Measurements from ENCODE around the gene FHOD1. TPM values are rescaled to one million over a fixed set of nuclear protein-coding genes. Genes with fewer than 3 reads are reported as not detected.

FHOD1 gene
- total RNA-seq (2014; rRNA removed; shearing (Covaris generic)), result 16.0 and 16.5 TPM in 2 replicates
- 44.1 and 55.0 TPM in 2 replicates for total RNA-seq (2022)
- percentile 45 among the genes with signal in this experiment for Bru-seq, nascent RNA
- BruChase-seq, experiment 1, labeled RNA remaining after a 6-hour chase, result percentile 60 among the genes with signal in this experiment
- percentile 52 among the genes with signal in this experiment for BruChase-seq, experiment 2, labeled RNA remaining after a 2-hour chase
- long read RNA-seq, transcript FHOD1-201 (22 exons, 3,990 nt), result major isoform, 18 of 44 reads
- long read RNA-seq, partial matches to known transcripts, result 11 of 44 reads
- long read RNA-seq, other reads (novel, unspliced or antisense), result 15 of 44 reads

DNA sequence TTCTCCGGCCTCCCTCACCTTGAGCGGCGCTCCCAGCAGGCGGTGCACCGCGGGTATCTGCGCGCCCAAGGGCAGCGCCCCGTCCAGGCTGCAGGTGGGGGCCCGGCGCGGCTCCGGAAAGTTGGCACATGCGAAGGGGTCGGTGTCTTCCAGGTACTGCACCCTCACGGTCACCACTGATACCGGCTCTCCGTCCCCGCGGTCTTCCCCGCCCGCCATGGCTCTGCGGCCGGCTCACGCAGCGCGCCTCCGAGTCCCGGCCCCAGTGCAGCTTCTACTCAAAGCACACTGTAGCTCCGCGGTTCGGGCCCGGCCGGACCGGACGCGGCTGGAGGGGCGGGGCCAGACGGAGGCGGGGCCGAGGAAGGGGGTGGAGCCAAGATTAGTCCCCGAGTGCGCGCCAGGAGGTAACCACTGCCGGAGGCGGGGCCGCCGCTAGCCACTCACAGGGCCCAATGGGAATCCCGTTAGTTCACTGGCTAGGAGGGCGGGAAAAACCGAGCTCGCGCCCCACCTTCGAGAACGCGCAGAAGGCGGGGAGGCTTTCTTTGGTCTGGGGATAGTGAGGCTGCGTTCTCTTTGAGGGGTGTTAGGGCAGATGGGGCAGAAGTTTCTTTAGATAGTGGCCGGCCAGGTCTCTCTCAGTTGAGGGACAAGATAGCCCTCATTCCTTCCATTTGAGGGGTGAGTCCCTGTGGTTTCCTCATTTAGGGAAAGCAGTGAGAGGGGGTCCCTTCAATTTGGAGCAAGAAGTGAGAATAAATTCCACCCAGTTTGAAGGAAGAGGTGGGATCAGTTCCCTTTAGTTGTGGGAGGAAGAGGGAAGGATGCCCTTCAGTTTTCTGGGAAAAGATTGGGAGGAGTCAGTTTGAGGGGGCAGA, at the start of gene FHOD1:
Gene FHOD1, minus strand, starts transcription at position 290 of the 881 bp plus-strand sequence. Its CDS starts 71 bp downstream, at position 219.
- H2AFZ ChIP-seq (ENCODE audit: low read length), result peak within 1 kb of the TSS; percentile 73; the same call in 1 of the 2 replicates
- no peak for TF ChIP-seq EZH2phosphoT487 (IDR thresholded peaks at IDR 0.05; ENCODE audit: borderline replicate concordance, low read depth, low read length)
- TF ChIP-seq, protein P1, sequence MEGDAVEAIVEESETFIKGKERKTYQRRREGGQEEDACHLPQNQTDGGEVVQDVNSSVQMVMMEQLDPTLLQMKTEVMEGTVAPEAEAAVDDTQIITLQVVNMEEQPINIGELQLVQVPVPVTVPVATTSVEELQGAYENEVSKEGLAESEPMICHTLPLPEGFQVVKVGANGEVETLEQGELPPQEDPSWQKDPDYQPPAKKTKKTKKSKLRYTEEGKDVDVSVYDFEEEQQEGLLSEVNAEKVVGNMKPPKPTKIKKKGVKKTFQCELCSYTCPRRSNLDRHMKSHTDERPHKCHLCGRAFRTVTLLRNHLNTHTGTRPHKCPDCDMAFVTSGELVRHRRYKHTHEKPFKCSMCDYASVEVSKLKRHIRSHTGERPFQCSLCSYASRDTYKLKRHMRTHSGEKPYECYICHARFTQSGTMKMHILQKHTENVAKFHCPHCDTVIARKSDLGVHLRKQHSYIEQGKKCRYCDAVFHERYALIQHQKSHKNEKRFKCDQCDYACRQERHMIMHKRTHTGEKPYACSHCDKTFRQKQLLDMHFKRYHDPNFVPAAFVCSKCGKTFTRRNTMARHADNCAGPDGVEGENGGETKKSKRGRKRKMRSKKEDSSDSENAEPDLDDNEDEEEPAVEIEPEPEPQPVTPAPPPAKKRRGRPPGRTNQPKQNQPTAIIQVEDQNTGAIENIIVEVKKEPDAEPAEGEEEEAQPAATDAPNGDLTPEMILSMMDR (conservative IDR thresholded peaks at IDR 0.05; ENCODE audit: low read length), result 0 out of 2 replicates have a peak, but pooled peaks have one; percentile 8
- H3K9me3 ChIP-seq (ENCODE audit: low read length), result no peaks in the 10 kb centered on the region
- H3K4me1 ChIP-seq (ENCODE audit: insufficient read depth, low read length, poor library complexity, severe bottlenecking), result peaks cover 47% of the 10 kb centered on the region
- H3K79me2 ChIP-seq (ENCODE audit: insufficient read depth, low read depth, low read length), result no peaks in the 10 kb centered on the region; the same call in 1 of the 2 replicates
- peak within 1 kb of the TSS; percentile 94 for H3K4me2 ChIP-seq (ENCODE audit: low read length)
- peak; percentile 98 for DNase-seq (ENCODE audit: low spot score)
- no TSS peak for BruUV-seq (replicated peaks)
- H3K4me3 ChIP-seq (ENCODE audit: low read depth, low read length, poor library complexity, severe bottlenecking), result peak within 1 kb of the TSS; percentile 86
- no peaks in the 10 kb centered on the region for H3K9me2 ChIP-seq (ENCODE audit: insufficient read depth, low read length)
- intact Hi-C loops (cut with micrococcal nuclease; ENCODE audit: unreplicated experiment), result loop anchor here (1.0 to 2.0 kb wide), 2 partner anchors 20 to 55 kb away; partner anchors contain the start of genes E2F4 and TMEM208
- peak within 1 kb of the TSS; percentile 70 for H3K27ac ChIP-seq (ENCODE audit: low read depth, low read length, poor library complexity, severe bottlenecking)
- H4K20me1 ChIP-seq (ENCODE audit: insufficient read depth, low read length), result no peaks in the 10 kb centered on the region
- ChIA-PET POLR2A (interaction anchor here (0.5 to 1.5 kb wide), 6 partner anchors 12 to 273 kb away, joined by 3 to 5 read pairs (median 4); partner anchors contain the start of gene TMEM208), CTCF (ENCODE audit: unreplicated experiment) (interaction anchor here (0.5 to 1.0 kb wide), 3 partner anchors 20 to 50 kb away, joined by 3 to 5 read pairs (median 5); partner anchors contain the start of gene TMEM208)
- H3K36me3 ChIP-seq (ENCODE audit: insufficient read depth, low read length), result no peaks in the 10 kb centered on the region

DNA sequence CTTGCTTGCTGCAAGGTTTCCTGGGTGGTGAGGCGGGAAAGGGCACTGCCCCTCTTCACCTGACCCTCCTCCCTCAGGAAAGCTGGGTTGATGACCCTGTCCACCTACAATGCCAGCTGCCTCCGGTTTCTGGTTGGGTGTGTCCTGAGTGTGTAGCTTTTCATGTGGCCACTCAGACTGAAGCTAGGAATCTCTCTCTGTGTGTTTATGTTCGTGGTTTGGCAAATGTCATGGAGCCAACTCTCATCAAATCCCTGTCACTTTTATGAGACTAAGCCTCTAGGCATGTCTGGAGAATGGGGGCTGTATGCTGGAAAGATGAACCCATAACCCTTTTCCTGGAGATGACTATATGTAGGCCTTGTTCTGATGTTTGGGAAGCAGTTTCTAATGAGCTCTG, 49.1 kb upstream of the FHOD1 start:
- POLR2A ChIA-PET, result interaction anchor here (0.9 kb wide), 1 partner anchor 30 kb away, joined by 3 read pairs; the partner anchor contains the start of genes KCTD19 and LRRC36
- Histone ChIP-seq H3K9me3 (ENCODE audit: low read length) (no peaks in the 10 kb centered on the region), H3K79me2 (ENCODE audit: insufficient read depth, low read depth, low read length) (no peaks in the 10 kb centered on the region), H3K4me1 (ENCODE audit: insufficient read depth, low read length, poor library complexity, severe bottlenecking) (no peaks in the 10 kb centered on the region), H3K27ac (ENCODE audit: low read depth, low read length, poor library complexity, severe bottlenecking) (no peak overlapping the region), H2AFZ (ENCODE audit: low read length) (no peak overlapping the region), H3K9me2 (ENCODE audit: insufficient read depth, low read length) (no peaks in the 10 kb centered on the region), H3K4me2 (ENCODE audit: low read length) (no peak overlapping the region), H4K20me1 (ENCODE audit: insufficient read depth, low read length) (no peaks in the 10 kb centered on the region), H3K36me3 (ENCODE audit: insufficient read depth, low read length) (no peaks in the 10 kb centered on the region), H3K4me3 (ENCODE audit: low read depth, low read length, poor library complexity, severe bottlenecking) (no peak overlapping the region)
- CTCF ChIA-PET (ENCODE audit: unreplicated experiment), result interaction anchor here (0.5 kb wide), 1 partner anchor 30 kb away, joined by 5 read pairs; the partner anchor contains the start of genes KCTD19 and LRRC36
- intact Hi-C loops (cut with micrococcal nuclease; ENCODE audit: unreplicated experiment), result no loop called here
- BruUV-seq (replicated peaks), result no TSS peak
- no peak for DNase-seq (ENCODE audit: low spot score)
- TF ChIP-seq, protein P1 (conservative IDR thresholded peaks at IDR 0.05; ENCODE audit: low read length), result no peak
- no peak for TF ChIP-seq EZH2phosphoT487 (IDR thresholded peaks at IDR 0.05; ENCODE audit: borderline replicate concordance, low read depth, low read length)

Measured in OCI-LY7 (cell line).